Epithelial cell of prostate (primary cell): ENCODE measurements around the gene BAIAP2.
A peak's percentile ranks its signal among the peaks of the same experiment; 100 is the strongest.

Source experiments
- DNase-seq: peaks from one replicate; pipeline ENCODE4 v3.0.0-alpha.2; 2011; ENCODE audit warnings: low read depth, low spot score
- H3K27ac ChIP-seq: fragments of 450-650 bp; 2 replicates; pipeline ENCODE4 v1.5.1; 2017; ENCODE audit warnings: mild to moderate bottlenecking

The BAIAP2 gene

DNA sequence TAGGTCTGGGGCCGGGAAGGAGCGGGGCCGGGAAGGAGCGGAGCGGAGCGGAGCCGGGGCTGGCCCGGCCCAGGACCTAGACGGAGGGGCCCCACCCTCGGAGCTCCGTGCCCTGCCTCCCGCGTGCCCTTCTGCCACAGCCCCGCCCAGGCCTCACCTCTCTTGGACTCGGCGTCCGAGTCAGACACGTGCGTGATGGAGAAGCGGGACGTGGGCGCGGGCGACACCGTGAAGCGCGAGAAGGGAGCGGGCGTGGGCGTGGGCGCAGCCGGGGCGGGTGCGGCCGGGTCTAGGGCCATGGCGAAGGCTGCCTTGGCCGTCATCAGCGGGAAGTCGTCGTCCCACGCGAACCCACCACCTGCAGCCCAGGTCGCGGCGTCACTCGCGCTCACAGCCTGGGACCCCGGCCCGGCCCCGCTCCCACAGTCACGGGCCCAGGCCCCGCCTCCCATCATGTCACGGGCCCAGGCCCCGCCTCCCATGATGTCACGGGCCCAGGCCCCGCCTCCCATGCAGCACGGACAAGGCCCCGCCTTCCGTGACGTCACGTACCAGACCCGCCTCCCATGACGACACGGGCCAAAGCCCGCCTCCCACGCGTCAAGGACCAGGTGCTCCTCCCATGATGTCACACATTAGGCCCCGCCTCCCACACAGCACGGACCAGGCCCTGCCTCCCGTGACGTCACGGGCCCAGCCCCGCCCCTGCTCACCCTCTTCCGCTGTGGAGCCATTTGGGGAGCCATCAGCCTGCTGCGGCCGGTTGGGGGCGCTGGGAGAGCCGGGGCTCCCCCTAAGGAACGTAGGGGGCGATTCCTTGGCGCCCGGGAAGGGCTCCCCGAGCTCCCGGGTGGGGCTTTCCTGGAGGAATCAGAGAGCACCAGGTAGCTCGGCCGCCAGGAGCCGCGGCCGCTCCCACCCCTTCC is 84.5 kb downstream of the BAIAP2 start:
- H3K27ac ChIP-seq: peak overlapping the region; percentile 12
- DNase-seq: peak; percentile 85

DNA sequence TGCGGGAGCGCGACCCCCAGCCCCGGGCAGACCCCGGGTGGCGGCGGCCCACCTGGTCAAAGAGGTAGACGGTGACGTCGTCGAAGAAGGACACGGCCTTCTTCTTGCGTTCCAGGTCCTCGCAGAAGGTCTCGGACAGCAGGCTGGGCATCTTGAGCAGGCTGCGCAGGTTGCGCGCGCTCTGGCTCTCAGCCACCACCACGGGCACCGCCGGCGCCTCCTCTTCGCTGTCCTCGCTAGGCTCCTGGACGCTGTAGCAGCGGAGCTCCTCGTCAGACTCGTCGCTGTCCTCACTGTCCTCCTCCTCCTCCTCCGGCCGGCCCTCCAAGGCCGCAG is 85.2 kb downstream of the BAIAP2 start:
- H3K27ac ChIP-seq: no peak overlapping the region
- no peak for DNase-seq

DNA sequence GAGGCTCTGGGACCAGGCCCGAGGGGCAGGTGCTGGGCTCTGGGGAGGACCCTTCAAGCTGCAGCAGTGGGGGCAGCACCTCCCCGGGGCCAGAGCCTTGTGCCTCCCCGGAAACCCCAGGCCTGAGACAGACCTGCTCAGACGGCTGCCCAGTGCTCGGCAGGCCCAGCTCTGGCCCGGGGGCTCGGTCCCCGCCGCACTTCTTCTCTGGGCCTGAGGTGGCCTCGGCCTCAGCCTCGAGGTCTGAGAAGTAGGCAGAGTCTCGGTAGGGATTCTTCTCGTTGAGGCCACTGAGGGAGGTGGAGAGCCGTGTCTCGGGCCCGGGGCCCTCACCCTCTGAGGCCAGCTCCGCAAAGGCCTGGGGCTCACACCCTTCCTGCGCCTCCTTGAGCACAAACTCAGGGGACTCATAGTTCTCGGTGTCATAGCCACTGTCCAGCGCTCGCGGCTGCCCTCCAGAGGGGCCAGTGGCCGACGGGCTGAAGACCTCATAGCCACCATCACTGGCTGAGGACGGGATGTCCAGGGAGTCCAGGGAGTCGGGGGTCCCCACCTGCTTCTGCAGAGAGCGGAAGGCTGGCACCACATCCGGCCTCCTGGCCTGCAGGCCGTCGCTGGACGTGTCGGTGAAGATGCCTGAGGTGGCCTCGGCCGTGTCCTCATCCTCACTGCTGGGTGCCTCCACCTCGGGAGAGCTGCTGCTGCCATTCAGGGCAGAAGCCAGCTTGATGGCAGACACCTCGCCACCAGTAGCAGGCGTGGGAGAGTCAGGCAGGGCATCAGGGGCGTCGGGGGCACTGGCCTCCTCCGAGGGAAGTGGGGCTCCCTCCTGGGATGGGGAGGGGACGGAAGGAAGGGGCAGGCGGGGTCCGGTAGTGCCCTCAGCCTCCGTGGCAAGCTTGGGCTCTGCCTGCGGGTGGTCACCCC is 86.0 kb downstream of the BAIAP2 start:
- no peak for DNase-seq
- no peak overlapping the region for H3K27ac ChIP-seq

DNA sequence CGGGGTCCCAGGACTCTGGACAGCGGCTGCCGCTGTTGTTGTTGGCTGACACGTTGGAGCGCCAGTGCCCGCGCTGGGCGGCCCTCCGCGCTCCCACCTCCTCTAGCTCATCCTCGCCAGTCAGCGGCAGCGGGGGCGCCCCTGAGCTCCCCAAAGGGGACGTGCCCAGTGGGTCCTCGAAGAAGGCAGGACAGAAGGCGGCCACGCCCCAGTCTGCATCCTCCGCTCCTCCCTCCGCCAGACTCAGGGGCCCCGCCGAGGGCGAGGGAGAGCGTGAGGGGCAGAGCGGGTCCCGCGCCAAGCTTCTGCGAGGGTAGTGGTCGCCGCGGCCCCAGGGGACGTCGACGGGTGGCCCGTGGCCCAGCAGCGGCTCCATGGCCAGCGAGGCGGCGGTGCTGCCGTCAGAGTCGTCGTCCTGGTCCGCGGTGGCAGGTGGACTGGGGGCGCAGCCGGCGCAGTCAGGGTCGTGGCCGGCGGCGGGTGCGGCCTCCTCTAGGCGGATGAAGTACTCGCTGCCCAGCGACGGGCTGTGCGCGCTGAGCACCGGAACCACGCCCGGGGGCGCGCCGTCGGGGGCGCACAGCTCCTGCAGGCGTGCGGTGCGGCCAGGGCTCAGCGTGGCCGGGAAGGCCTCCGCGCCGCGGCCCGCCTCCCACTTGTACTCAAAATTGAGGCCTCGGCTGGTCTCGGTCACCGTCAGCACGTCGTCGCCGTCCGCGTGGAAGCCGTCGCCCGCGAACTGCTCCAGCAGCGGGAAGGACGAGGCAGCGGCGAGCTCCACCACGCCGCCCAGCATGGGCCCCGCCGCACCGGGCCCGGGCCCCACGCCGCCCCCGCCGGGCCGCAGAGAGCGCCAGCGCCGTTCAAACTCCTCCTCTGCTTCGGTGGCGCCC is 87.1 kb downstream of the BAIAP2 start:
- DNase-seq: no peak
- H3K27ac ChIP-seq: no peak overlapping the region

GRCh38 chr17:81123052-81124048 is 88.4 kb downstream of the BAIAP2 start:
- H3K27ac ChIP-seq: no peak overlapping the region
- no peak for DNase-seq

- H3K27ac ChIP-seq: no peak overlapping the region
- DNase-seq: no peak
These were observed 89.4 kb downstream of the BAIAP2 start for GRCh38 chr17:81124377-81124776.

DNA sequence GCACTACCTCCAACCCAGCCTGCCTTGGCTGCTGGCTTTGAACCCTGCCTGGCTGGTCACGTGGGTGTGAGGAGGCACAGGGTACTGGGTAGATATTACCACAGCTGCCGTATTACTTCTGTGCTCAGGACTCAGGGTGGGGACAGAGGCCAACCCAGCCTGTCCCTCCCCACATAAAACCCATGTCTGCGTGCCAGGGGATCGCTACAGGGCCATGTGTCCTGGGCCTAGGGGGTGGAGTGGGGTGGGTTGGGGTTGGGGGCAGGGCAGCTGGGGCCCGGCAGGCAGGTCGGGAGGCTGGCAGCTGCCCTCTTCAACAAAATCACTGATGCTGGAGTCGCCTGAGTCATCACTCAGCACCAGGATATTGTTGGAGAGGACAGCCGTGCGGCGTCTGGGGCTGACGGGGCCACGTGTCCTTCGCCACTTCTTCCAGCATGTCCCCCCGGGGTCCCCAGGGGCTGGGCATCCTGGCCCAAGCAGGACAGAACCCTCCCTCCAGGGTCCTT is 90.7 kb downstream of the BAIAP2 start:
- DNase-seq: no peak
- no peak overlapping the region for H3K27ac ChIP-seq

- no peak for DNase-seq
- H3K27ac ChIP-seq: no peak overlapping the region
These were observed 91.6 kb downstream of the BAIAP2 start for GRCh38 chr17:81126281-81127132.

DNA sequence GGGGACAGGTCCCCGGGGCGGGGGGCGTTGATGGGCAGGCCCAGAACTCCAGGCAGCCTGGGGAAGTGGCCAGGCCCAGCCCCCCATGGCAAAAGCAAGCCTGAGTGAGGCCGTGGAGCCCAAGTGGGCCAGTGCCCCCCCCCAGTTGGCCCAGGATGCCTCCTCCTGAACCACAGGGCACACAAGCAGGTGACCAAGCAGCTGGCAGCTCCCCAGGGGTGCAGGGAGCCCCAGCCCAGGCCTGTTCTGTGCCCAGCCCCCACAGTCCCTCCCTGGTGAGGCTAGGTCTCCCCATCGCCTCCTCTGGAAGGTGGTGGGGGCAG is 92.1 kb downstream of the BAIAP2 start:
- H3K27ac ChIP-seq: no peak overlapping the region

DNA sequence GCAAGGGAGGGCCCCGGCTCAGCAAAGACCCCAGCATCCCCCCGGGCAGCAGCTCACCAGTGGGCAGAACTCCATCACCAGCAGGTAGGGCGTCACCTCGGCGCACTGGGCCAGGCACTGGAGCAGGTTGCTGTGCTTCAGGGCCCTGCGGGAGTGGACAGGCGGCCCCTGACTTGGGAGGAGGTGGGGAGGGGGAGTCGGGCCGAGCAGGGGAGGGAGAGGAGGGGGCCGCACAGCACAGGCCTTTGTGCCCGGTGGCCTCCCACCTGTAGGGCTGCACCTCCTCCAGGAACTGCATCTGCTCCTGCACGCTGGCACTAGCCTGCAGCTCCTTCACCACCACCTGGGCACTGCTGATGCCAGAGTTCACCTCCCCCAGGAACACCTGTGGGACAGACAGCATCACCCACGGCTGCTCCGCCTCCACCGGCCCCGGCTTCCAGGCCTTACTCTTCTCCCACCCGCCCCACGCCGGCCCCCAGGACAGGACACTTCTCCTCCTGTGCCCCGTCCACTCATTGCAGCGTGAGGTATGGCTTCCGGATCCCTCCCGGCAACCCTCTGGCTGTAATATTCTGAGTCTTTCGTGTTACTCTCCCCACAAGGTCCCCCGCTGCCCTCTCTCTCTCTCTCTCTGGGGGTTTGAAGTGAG is 92.7 kb downstream of the BAIAP2 start:
- no peak for DNase-seq
- H3K27ac ChIP-seq: no peak overlapping the region

More for the DNA sequence above, 92.1 kb downstream of the BAIAP2 start:
- no peak for DNase-seq

DNA sequence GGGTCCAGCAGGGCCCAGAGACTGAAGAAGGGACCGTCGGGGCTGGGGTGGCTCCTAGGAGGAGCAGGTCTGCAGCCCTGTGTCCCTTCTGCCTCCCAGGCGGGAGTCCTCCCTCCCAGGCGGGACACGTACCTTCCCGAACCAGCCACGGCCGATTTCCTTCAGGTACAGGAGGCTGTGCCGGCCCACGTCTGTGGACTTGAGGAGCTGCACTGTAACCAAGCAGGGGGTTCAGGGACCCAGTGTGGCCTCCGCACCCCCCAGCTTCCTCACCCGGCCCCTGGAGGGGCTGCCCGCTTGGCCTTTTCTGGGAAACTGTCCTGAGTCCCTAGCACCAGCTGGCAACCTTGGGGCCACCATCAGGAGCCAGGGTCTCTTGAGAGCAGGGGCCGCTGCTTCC is 93.4 kb downstream of the BAIAP2 start:
- no peak overlapping the region for H3K27ac ChIP-seq
- no peak for DNase-seq

DNA sequence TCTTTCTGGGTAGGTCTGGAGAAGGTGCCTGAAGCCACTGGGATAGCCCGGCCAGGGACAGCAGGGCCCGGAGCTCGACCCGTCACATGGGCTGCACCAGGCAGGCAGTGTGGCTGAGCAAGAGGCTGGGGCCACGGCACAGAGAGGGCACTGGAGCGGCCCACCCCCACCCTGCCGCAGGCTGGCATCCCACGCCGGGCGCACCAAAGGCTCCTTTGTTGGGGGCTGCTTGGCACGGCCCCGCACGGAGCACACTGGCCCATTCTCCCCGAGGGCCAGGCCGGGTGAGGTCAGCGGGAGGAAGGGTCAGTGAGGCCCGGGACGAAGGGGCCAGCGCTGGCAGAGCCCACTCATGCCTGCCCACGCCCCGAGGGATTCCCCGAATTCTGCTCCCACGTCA is 93.8 kb downstream of the BAIAP2 start:
- no peak for DNase-seq
- H3K27ac ChIP-seq: no peak overlapping the region

GRCh38 chr17:81129289-81129688 is 94.3 kb downstream of the BAIAP2 start:
- no peak overlapping the region for H3K27ac ChIP-seq
- no peak for DNase-seq

GRCh38 chr17:81129711-81130367 is 94.9 kb downstream of the BAIAP2 start:
- DNase-seq: no peak
- H3K27ac ChIP-seq: no peak overlapping the region

DNA sequence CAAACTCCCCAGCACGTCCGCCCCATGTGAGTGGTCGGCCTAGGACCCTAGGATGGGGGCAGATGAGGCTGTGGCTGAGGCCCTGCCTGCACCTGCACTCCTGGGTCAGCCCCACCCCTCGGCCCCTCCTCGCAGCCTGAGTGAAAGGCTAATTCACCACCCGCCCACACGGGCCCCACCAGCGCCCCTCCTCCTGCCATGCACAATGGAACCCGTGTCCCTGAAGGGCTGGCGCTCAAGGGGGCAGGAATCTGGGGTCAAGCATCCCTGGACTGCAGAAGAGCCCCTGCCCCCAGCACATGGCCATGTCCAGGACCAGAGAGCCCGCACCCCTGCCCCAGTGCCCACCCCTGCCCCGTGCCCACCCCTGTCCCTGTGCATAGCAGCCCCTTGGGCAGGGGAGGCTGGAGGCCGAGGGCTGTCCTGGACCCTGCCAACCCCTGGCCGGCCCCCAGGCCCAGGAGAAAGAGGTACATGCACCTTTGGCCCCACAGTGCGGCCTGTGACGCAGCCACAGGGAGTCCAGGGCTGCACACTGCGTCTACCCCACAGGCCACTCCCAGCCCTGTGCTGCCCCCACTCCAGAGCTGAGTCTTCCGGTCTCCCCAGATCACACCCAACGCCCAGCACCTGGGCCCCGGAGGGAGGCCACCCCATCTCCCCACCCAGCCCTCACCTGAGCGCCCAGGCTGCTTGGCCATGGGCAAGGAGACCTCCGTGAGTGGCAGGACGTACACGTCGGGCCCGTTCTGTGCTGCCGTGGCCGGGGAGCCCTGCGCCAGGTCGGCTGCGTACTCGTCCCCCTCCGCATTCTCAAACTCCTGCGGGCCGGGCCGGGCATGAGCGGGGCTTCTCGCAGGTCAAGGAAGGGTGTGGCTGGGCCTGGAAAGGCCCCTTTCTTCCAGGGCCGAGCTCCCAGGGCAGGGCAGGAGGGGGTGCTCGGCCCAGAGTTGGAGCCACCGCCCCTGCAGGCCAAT is 95.7 kb downstream of the BAIAP2 start:
- no peak overlapping the region for H3K27ac ChIP-seq
- DNase-seq: no peak
